GM12872 (cell line): ENCODE measurements around the gene PTPRG.

ENCODE experiments used
- TF ChIP-seq, protein P1 (sequence below): IDR thresholded peaks from 3 replicates; pipeline ENCODE4 v1.5.1; 2011; ENCODE audit warnings: low read depth, mild to moderate bottlenecking, low read length, moderate library complexity; ENCODE audit not compliant: insufficient read depth

Gene PTPRG

DNA sequence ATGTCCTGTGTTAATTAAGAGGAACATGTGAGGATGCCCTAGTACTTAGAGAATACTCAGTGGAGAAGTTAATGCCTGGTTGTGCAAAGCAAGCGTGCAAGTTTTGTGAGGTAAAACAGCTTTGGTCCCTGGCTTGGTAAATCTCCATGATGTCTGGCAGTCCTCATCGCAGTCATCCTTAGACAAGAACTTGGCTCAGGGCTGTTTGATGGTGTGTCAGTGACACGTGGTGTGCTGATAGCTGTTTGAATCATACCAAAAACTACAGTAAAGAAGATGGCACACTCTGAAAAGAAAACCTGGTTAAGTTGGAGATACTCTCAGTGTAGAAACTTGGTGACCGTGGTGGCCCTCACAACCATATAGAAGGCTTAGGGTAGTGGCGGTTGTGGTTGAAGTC lies 450.3 kb downstream of the PTPRG start:
- TF ChIP-seq, protein P1, sequence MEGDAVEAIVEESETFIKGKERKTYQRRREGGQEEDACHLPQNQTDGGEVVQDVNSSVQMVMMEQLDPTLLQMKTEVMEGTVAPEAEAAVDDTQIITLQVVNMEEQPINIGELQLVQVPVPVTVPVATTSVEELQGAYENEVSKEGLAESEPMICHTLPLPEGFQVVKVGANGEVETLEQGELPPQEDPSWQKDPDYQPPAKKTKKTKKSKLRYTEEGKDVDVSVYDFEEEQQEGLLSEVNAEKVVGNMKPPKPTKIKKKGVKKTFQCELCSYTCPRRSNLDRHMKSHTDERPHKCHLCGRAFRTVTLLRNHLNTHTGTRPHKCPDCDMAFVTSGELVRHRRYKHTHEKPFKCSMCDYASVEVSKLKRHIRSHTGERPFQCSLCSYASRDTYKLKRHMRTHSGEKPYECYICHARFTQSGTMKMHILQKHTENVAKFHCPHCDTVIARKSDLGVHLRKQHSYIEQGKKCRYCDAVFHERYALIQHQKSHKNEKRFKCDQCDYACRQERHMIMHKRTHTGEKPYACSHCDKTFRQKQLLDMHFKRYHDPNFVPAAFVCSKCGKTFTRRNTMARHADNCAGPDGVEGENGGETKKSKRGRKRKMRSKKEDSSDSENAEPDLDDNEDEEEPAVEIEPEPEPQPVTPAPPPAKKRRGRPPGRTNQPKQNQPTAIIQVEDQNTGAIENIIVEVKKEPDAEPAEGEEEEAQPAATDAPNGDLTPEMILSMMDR: no peak

DNA sequence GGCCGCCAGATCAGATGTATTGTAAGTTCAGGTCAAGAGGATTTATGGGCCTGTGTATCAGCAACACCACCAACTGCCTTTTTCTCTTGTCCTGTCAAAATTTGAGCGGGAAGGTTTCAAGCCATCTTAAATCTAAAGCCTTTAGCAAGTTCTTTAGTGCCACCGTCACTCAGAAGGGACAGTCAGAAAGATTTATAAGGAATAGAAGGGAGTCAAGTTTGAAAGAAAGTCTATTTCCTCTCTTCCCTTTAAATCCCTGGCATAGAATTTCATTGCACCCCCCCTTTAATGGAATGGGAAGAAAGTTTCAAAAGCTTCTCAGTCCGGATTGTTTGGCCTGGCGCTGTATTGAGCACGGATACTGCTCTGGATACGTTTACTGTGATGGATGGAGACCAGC lies 452.6 kb downstream of the PTPRG start:
- TF ChIP-seq, protein P1: no peak

DNA sequence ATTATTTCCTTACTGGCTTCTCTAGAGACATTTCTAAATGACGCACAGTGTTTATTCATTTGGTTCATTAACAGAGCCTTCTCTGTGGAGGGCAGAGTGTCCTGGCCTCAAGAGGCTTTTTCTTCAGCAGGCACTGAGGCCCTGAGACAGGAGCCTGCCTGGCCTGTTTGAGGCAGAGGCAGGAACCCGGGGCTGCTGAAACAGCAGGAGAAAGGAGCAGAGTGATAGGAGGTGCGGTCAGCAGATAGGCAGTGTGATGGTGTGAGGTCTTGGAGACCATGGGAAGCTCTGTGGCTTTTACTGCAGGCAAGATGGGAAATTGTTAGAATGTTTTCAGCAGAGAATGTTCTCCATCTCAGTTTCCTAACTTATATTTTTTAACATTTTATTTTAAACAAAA lies 453.7 kb downstream of the PTPRG start:
- TF ChIP-seq, protein P1: no peak

DNA sequence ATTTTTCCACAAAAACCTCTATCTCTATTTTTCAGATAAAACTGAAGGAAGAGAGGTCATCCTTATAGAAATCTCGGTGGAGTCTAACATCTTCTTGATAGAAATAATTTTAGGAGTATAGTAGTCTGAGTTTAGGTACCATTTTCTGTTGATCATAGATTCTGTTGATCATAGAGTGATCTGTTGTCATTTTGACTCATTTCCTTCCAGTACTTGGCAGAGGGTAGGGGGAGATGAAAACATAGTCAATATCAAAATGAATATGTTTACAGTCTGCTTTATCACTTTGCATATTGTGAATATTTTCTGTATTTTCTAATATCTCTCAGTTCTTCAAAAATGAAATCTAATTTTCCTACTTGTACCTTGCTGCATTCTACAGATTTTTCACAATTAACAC lies 458.5 kb downstream of the PTPRG start:
- TF ChIP-seq, protein P1: no peak

DNA sequence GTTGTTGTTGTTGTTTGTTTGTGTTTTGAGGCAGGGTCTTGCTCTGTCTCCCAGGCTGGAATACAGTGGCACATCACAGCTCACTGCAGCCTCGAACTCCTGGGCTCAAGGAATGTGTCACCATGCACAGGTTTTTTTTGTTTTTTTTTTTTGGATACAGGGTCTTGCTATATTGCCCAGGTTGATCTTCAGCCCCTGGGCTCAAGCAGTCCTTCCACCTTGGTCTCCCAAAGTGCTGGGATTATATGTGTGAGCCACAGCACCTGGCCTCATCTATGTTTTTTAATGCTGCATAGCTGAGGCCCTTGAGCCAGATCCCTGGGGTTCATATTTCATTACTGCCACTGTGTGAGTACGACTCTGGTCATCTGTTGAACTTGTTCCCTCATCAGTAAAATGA lies 459.3 kb downstream of the PTPRG start:
- TF ChIP-seq, protein P1: no peak

DNA sequence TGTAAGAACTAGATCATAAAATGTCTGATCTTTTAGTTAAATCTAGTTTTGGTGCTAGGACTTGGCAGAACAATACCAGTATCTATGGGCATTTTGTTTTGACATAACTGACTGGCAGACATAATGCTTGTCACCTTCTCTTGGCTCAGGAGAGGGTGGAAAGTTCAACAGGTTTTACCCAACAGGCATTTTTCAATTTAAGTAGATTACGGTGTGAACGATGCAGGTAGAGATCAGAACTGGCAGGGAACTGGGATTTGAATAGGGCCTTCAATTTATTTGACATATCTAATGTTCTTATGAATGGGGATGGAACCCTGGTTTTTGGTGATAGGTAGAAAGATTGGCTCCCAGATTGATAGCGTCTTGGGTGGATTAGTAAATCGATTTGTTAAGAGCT lies 460.9 kb downstream of the PTPRG start:
- TF ChIP-seq, protein P1: no peak

DNA sequence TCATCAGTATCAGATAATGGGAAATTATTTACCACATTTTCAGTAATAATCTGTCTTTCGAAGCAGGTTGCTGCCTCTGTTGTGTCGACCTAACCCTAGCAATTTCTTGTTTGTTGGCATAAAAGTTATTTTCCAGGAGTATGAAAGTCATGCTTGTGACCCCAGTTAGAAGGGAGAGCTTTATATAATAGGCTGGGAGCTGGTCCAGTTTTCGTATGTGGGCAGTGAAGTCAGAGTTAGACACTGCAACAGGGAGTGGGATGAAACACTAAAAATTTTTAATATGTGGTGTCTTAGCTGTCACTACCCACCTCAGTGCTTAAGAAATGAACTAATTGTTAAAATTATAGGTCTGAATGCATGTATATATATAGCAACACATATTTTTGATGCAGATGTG lies 463.5 kb downstream of the PTPRG start:
- TF ChIP-seq, protein P1: no peak

DNA sequence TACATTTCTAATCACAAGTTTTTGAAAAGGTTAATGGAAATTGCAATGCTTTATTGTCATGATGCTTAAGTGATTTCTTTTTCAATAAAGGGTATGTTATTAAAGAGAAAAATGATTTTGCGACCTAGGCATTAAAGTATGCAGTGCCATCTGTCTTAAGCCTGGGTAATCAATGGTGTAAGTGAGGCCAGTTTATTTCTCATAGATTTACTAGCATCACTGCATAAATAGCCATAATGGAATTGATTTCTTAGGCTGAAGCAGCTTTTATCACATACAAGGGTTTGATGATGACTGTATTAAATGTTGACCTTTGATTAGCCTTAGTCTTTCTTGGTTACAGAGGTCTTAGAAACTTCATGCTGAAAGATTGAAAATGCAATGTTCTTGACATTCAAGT lies 464.5 kb downstream of the PTPRG start:
- TF ChIP-seq, protein P1: no peak
